A549 (cell line): Measurements from ENCODE around the gene RNF207.

ENCODE experiments used
- CBX8 ChIP-seq: fragments of 200-600 bp; sonication (generic); IDR thresholded peaks from 2 replicates; pipeline ENCODE4 v1.6.1; 2016
- CEBPB ChIP-seq, 2 experiments: fragments of >200 bp in 1 of 2; sonication (Bioruptor Twin) in 1 of 2; formaldehyde crosslinking in 1 of 2; IDR thresholded peaks; 2 replicates each; pipeline ENCODE4 v1.6.1; 2012 to 2016
- HOXB5 ChIP-seq: fragments of 250-450 bp; sonication (Bioruptor Pico); IDR thresholded peaks from 2 replicates; pipeline ENCODE4 v1.5.0; 2020; ENCODE audit warnings: mild to moderate bottlenecking, moderate library complexity
- MAZ ChIP-seq: fragments of 150-350 bp; IDR thresholded peaks from 2 replicates; pipeline ENCODE4 v1.6.1; 2014; ENCODE audit warnings: antibody characterized with exemption, low read depth, low read length, borderline replicate concordance
- POLR2A ChIP-seq: IDR thresholded peaks from 2 replicates; pipeline ENCODE4 v1.6.1; 2012; ENCODE audit warnings: mild to moderate bottlenecking, low read length
- POLR2AphosphoS2 ChIP-seq: conservative IDR thresholded peaks from 2 replicates; pipeline ENCODE4 v1.6.1; 2012; ENCODE audit warnings: low read length, improper control_type of control experiment, inconsistent platforms
- RAD21 ChIP-seq, 2 experiments: fragments of >200 bp in 1 of 2; sonication (Bioruptor Twin) in 1 of 2; formaldehyde crosslinking in 1 of 2; IDR thresholded peaks in 1 of 2; conservative IDR thresholded peaks in 1 of 2; 2 replicates in 1 of 2; 3 replicates in 1 of 2; pipeline ENCODE4 v1.6.1; 2012 to 2018; ENCODE audit warnings: inconsistent platforms in 1 of 2
- RFX5 ChIP-seq: fragments of 450-650 bp; IDR thresholded peaks from 2 replicates; pipeline ENCODE4 v1.7.1; 2014; ENCODE audit warnings: antibody characterized with exemption, mild to moderate bottlenecking, moderate library complexity
- RNF2 ChIP-seq: fragments of 200-600 bp; sonication (generic); IDR thresholded peaks from 2 replicates; pipeline ENCODE4 v1.6.1; 2016; ENCODE audit warnings: low read depth, mild to moderate bottlenecking, antibody characterized with exemption, moderate library complexity, borderline replicate concordance
- TF ChIP-seq, protein P1 (sequence below): fragments of >200 bp; sonication (Bioruptor Twin); formaldehyde crosslinking; IDR thresholded peaks from 3 replicates; pipeline ENCODE4 v1.5.1; 2016
- TF ChIP-seq, protein P2 (sequence below): fragments of 250-450 bp; sonication (Bioruptor Pico); IDR thresholded peaks from 2 replicates; pipeline ENCODE4 v1.5.0; 2021; ENCODE audit warnings: mild to moderate bottlenecking, moderate library complexity, borderline replicate concordance
- TF ChIP-seq, protein P3 (sequence below): fragments of 200-600 bp; sonication (generic); IDR thresholded peaks from 2 replicates; pipeline ENCODE4 v1.6.1; 2016; ENCODE audit warnings: antibody characterized with exemption, mild to moderate bottlenecking, moderate library complexity

DNA sequence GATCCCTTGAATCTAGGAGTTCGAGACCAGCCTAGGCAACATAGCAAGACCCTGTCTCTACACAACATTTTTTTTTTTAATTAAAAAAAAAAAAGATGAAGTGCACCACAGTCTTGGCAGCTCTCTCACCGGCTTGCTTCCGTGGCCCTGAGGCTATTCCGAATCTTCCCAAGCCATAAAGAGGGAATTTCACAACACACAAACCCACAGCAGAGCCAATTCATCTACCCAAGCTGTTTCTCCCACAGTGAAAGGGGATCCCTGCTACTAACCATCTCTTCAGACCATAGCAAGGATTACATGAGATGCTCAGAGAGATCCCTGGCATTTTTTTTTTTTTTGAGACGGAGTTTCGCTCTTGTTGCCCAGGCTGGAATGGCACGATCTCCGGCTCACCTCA is 17.5 kb upstream of the RNF207 start:
- TF ChIP-seq POLR2AphosphoS2 (no peak), POLR2A (no peak), CBX8 (no peak), MAZ (no peak), CEBPB (IDR thresholded peaks at IDR 0.05) (no peak), RFX5 (no peak), RNF2 (no peak), RAD21 (conservative IDR thresholded peaks at IDR 0.05 in 1 of 2, IDR thresholded peaks at IDR 0.05 in 1 of 2) (no peak), HOXB5 (no peak)
- TF ChIP-seq, protein P1, sequence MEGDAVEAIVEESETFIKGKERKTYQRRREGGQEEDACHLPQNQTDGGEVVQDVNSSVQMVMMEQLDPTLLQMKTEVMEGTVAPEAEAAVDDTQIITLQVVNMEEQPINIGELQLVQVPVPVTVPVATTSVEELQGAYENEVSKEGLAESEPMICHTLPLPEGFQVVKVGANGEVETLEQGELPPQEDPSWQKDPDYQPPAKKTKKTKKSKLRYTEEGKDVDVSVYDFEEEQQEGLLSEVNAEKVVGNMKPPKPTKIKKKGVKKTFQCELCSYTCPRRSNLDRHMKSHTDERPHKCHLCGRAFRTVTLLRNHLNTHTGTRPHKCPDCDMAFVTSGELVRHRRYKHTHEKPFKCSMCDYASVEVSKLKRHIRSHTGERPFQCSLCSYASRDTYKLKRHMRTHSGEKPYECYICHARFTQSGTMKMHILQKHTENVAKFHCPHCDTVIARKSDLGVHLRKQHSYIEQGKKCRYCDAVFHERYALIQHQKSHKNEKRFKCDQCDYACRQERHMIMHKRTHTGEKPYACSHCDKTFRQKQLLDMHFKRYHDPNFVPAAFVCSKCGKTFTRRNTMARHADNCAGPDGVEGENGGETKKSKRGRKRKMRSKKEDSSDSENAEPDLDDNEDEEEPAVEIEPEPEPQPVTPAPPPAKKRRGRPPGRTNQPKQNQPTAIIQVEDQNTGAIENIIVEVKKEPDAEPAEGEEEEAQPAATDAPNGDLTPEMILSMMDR: no peak
- TF ChIP-seq, protein P2, sequence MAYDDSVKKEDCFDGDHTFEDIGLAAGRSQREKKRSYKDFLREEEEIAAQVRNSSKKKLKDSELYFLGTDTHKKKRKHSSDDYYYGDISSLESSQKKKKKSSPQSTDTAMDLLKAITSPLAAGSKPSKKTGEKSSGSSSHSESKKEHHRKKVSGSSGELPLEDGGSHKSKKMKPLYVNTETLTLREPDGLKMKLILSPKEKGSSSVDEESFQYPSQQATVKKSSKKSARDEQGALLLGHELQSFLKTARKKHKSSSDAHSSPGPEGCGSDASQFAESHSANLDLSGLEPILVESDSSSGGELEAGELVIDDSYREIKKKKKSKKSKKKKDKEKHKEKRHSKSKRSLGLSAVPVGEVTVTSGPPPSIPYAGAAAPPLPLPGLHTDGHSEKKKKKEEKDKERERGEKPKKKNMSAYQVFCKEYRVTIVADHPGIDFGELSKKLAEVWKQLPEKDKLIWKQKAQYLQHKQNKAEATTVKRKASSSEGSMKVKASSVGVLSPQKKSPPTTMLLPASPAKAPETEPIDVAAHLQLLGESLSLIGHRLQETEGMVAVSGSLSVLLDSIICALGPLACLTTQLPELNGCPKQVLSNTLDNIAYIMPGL (CRISPR knock-in tag): no peak
- TF ChIP-seq, protein P3, sequence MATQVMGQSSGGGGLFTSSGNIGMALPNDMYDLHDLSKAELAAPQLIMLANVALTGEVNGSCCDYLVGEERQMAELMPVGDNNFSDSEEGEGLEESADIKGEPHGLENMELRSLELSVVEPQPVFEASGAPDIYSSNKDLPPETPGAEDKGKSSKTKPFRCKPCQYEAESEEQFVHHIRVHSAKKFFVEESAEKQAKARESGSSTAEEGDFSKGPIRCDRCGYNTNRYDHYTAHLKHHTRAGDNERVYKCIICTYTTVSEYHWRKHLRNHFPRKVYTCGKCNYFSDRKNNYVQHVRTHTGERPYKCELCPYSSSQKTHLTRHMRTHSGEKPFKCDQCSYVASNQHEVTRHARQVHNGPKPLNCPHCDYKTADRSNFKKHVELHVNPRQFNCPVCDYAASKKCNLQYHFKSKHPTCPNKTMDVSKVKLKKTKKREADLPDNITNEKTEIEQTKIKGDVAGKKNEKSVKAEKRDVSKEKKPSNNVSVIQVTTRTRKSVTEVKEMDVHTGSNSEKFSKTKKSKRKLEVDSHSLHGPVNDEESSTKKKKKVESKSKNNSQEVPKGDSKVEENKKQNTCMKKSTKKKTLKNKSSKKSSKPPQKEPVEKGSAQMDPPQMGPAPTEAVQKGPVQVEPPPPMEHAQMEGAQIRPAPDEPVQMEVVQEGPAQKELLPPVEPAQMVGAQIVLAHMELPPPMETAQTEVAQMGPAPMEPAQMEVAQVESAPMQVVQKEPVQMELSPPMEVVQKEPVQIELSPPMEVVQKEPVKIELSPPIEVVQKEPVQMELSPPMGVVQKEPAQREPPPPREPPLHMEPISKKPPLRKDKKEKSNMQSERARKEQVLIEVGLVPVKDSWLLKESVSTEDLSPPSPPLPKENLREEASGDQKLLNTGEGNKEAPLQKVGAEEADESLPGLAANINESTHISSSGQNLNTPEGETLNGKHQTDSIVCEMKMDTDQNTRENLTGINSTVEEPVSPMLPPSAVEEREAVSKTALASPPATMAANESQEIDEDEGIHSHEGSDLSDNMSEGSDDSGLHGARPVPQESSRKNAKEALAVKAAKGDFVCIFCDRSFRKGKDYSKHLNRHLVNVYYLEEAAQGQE: no peak
